Brain microvascular endothelial cell (primary cell): Measurements from ENCODE around the gene NAA16.
A peak's percentile ranks its signal among the peaks of the same experiment; 100 is the strongest.

Experiments
- DNase-seq: peaks from one replicate; pipeline ENCODE4 v3.0.0-alpha.2; 2020
- H3K27ac ChIP-seq: fragments of 250-450 bp; sonication (Bioruptor Pico); 2 replicates; pipeline ENCODE4 v1.5.1; 2020; ENCODE audit warnings: mild to moderate bottlenecking, moderate library complexity
- H3K27me3 ChIP-seq: fragments of 250-450 bp; sonication (Bioruptor Pico); replicated peaks from 2 replicates; pipeline ENCODE4 v1.5.1; 2020; ENCODE audit warnings: mild to moderate bottlenecking
- H3K36me3 ChIP-seq: fragments of 250-450 bp; sonication (Bioruptor Pico); replicated peaks from 2 replicates; pipeline ENCODE4 v1.5.1; 2020; ENCODE audit warnings: mild to moderate bottlenecking
- H3K4me3 ChIP-seq: 2 replicates; pipeline ENCODE4 v1.5.1; 2011; ENCODE audit warnings: low read depth, mild to moderate bottlenecking, control low read depth, low read length, moderate library complexity
- in situ Hi-C: cut with HindIII; loops from 2 replicates; pipeline ENCODE4 v1.10.0; 2017; ENCODE audit warnings: low sequenced_read_pairs, low pct_ligation_motif_present
- TF ChIP-seq, protein P1 (sequence below): IDR thresholded peaks from 2 replicates; pipeline ENCODE4 v1.5.1; 2011; ENCODE audit warnings: low read depth, mild to moderate bottlenecking, moderate library complexity, low read length, control low read depth, inconsistent platforms; ENCODE audit errors: missing control alignments

The NAA16 gene

DNA sequence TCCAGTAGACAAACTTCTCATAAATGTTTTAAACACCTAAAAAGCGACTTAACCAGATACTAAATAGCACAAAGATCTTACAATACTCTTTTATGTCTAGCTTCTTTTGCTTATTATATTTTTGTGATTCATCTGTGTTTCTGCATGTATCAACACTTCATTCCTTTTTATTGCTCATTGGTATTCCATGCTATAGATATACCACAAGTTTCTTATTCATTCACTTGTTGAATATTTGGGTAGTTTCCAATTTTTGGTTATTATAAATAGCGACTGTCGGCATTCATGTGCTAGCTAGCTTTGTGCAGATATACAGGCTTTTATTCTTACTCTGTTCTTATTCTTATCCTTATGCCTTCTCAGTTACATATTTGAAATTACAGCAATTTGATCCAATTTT lies 96.3 kb downstream of the NAA16 start:
- Histone ChIP-seq H3K27ac (no peak overlapping the region), H3K4me3 (no peak overlapping the region), H3K36me3 (no peaks in the 10 kb centered on the region), H3K27me3 (no peaks in the 10 kb centered on the region)
- DNase-seq = no peak
- TF ChIP-seq, protein P1, sequence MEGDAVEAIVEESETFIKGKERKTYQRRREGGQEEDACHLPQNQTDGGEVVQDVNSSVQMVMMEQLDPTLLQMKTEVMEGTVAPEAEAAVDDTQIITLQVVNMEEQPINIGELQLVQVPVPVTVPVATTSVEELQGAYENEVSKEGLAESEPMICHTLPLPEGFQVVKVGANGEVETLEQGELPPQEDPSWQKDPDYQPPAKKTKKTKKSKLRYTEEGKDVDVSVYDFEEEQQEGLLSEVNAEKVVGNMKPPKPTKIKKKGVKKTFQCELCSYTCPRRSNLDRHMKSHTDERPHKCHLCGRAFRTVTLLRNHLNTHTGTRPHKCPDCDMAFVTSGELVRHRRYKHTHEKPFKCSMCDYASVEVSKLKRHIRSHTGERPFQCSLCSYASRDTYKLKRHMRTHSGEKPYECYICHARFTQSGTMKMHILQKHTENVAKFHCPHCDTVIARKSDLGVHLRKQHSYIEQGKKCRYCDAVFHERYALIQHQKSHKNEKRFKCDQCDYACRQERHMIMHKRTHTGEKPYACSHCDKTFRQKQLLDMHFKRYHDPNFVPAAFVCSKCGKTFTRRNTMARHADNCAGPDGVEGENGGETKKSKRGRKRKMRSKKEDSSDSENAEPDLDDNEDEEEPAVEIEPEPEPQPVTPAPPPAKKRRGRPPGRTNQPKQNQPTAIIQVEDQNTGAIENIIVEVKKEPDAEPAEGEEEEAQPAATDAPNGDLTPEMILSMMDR = no peak
- in situ Hi-C loops = no loop called here

DNA sequence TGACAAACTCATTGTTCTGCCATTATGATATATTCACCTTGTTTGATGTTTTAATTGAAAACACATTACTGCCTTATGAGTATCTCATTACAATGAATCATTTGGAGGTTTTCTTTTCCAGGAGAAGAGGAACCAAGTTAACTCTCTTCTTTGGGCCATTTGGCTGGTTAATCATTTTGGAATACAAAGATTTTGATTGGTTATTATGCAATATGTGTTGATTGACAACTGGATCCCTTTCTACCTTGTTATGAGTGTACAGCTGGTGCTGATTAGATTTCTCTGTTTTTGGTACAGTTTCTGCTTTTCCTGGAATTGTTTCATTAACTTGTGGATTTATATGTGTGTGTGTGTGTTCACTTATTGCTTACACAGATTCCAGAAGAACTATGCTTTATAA lies 97.1 kb downstream of the NAA16 start:
- no peaks in the 10 kb centered on the region for H3K27me3 ChIP-seq
- in situ Hi-C loops = no loop called here
- TF ChIP-seq, protein P1 = no peak
- H3K36me3 ChIP-seq = no peaks in the 10 kb centered on the region
- no peak for DNase-seq
- no peak overlapping the region for H3K4me3 ChIP-seq
- H3K27ac ChIP-seq = no peak overlapping the region

DNA sequence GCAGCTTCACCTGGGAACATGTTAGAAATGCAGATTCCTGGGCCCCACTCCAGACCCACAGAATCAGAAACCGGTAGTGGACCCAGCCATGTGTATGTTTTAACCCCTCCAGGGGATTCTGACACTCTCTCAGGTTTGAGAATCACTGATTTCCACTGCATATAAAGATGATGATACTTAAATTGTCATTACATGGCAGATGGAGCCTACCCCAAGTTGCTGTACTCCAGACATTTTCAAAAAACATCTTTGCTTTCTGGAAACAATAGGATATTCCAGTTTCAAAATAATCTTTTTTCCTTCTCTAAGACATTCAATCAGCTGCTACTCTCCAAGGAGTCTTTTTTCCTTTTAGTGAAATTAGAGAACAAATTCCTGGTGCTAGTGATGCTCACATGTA lies 97.7 kb downstream of the NAA16 start:
- in situ Hi-C loops = no loop called here
- TF ChIP-seq, protein P1 = no peak

DNA sequence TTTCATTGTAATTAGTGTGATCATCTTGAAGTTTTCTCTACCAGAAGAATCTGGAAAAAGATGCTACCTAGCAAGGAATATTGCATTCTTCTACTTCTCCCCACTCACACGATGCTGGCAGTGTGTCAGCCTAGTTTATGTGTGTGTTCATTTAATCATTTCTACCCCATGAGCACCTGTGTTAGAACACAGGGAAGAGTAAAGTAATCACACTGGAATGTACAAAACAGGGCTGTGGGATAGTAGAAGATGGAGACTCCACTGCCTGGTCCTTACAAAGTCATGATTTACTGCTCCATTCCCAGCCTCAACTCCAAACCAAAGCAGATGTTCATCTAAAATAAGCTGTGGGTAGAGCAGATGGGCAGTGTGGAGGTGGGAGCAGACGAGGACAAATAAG lies 98.5 kb downstream of the NAA16 start:
- Histone ChIP-seq H3K27ac (no peak overlapping the region), H3K27me3 (no peaks in the 10 kb centered on the region), H3K36me3 (no peaks in the 10 kb centered on the region), H3K4me3 (no peak overlapping the region)
- in situ Hi-C loops = no loop called here
- TF ChIP-seq, protein P1 = no peak
- DNase-seq = no peak

More for the DNA sequence above, 97.7 kb downstream of the NAA16 start:
- H3K36me3 ChIP-seq = no peaks in the 10 kb centered on the region
- no peaks in the 10 kb centered on the region for H3K27me3 ChIP-seq
- DNase-seq = no peak
- H3K4me3 ChIP-seq = no peak overlapping the region
- H3K27ac ChIP-seq = no peak overlapping the region

DNA sequence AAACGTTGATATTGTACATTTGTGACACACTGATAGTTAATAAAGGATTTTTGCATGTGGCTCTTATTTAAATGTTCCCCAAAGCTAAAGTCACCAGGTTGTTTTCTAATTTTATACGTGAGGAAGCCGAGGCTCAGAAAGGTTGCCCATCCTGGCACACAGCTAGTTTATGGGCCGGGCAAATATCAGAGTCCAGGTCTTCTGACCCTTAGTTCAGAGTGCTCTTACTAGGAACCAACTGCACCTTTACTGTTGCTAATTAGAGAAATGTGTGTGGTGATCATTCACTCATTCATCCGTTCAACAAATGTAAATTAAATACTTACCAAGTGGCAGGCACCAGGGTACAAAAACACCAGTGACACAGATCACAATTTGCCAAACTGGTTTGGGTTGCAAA lies 100.0 kb downstream of the NAA16 start:
- Histone ChIP-seq H3K36me3 (no peaks in the 10 kb centered on the region), H3K27ac (no peak overlapping the region), H3K27me3 (no peaks in the 10 kb centered on the region), H3K4me3 (no peak overlapping the region)
- no peak for DNase-seq
- TF ChIP-seq, protein P1 = no peak
- in situ Hi-C loops = no loop called here

DNA sequence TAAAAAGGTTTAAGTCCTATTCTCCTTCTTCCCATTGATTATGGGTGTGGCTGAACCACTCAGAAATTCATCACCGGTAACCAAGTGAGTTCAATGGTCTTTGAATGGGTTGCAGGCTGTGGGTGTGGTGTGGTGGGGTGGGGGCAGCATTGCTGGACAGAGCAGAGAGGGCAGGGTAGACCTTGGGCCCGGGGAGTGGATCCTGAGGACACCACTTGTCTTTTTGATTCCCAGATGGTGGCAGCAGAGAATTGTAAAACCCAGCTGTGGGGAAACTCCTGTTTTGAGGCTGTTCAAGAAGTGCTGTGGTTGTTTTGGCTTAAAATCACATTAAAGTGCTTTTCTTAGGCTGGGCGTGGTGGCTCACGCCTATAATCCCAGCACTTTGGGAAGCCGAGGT lies 100.5 kb downstream of the NAA16 start:
- no peak overlapping the region for H3K27ac ChIP-seq
- H3K4me3 ChIP-seq = no peak overlapping the region
- in situ Hi-C loops = no loop called here
- H3K27me3 ChIP-seq = no peaks in the 10 kb centered on the region
- H3K36me3 ChIP-seq = no peaks in the 10 kb centered on the region
- TF ChIP-seq, protein P1 = peak; percentile 64
- DNase-seq = peak; percentile 62
